Measurements from ENCODE around the gene ATP6V1A.

DNA sequence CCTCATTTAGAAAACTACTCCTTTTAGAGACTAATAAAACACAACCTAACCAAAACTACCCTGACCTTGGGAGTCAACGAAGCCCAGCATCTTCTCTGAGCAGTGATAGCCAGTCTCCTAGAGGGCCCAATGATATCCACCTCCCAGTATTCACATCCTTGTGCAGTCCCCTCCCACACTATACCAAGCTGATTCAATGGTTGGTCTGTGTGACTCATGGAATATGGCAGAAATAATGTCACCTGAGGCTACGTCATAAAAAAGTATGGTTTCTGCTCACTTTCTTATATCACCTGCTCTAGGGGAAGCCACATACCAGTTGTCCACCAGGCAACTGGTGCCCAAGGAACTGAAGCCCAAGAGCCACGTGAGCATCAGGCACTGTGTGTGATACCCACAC is 29.0 kb upstream of the ATP6V1A start:
- no peak for TF ChIP-seq EZH2phosphoT487 (IDR thresholded peaks at IDR 0.05; ENCODE audit: borderline replicate concordance, low read depth)
- no peak for TF ChIP-seq CHD2 (IDR thresholded peaks at IDR 0.05; ENCODE audit: low read length, partially characterized antibody)
- TF ChIP-seq, protein P1, sequence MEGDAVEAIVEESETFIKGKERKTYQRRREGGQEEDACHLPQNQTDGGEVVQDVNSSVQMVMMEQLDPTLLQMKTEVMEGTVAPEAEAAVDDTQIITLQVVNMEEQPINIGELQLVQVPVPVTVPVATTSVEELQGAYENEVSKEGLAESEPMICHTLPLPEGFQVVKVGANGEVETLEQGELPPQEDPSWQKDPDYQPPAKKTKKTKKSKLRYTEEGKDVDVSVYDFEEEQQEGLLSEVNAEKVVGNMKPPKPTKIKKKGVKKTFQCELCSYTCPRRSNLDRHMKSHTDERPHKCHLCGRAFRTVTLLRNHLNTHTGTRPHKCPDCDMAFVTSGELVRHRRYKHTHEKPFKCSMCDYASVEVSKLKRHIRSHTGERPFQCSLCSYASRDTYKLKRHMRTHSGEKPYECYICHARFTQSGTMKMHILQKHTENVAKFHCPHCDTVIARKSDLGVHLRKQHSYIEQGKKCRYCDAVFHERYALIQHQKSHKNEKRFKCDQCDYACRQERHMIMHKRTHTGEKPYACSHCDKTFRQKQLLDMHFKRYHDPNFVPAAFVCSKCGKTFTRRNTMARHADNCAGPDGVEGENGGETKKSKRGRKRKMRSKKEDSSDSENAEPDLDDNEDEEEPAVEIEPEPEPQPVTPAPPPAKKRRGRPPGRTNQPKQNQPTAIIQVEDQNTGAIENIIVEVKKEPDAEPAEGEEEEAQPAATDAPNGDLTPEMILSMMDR (IDR thresholded peaks at IDR 0.05), result no peak
- TF ChIP-seq, protein P2, sequence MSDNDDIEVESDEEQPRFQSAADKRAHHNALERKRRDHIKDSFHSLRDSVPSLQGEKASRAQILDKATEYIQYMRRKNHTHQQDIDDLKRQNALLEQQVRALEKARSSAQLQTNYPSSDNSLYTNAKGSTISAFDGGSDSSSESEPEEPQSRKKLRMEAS (IDR thresholded peaks at IDR 0.05; ENCODE audit: low read depth), result no peak
- no peak for TF ChIP-seq POLR2AphosphoS5 (IDR thresholded peaks at IDR 0.05; ENCODE audit: low read depth, low read length)
- no peak for TF ChIP-seq TAF1 (IDR thresholded peaks at IDR 0.05; ENCODE audit: borderline replicate concordance, low read depth, low read length)
- no peak for TF ChIP-seq EP300 (IDR thresholded peaks at IDR 0.05; ENCODE audit: borderline replicate concordance in 1 of 2, low read depth in 1 of 2, low read length in 1 of 2)
- TF ChIP-seq RCOR1 (IDR thresholded peaks at IDR 0.05; ENCODE audit: low read length), result no peak
- no peak for TF ChIP-seq RFX5 (IDR thresholded peaks at IDR 0.05; ENCODE audit: low read length)
- no peak for TF ChIP-seq GATA2 (CRISPR knock-in tag; IDR thresholded peaks at IDR 0.05)
- TF ChIP-seq, protein P3, sequence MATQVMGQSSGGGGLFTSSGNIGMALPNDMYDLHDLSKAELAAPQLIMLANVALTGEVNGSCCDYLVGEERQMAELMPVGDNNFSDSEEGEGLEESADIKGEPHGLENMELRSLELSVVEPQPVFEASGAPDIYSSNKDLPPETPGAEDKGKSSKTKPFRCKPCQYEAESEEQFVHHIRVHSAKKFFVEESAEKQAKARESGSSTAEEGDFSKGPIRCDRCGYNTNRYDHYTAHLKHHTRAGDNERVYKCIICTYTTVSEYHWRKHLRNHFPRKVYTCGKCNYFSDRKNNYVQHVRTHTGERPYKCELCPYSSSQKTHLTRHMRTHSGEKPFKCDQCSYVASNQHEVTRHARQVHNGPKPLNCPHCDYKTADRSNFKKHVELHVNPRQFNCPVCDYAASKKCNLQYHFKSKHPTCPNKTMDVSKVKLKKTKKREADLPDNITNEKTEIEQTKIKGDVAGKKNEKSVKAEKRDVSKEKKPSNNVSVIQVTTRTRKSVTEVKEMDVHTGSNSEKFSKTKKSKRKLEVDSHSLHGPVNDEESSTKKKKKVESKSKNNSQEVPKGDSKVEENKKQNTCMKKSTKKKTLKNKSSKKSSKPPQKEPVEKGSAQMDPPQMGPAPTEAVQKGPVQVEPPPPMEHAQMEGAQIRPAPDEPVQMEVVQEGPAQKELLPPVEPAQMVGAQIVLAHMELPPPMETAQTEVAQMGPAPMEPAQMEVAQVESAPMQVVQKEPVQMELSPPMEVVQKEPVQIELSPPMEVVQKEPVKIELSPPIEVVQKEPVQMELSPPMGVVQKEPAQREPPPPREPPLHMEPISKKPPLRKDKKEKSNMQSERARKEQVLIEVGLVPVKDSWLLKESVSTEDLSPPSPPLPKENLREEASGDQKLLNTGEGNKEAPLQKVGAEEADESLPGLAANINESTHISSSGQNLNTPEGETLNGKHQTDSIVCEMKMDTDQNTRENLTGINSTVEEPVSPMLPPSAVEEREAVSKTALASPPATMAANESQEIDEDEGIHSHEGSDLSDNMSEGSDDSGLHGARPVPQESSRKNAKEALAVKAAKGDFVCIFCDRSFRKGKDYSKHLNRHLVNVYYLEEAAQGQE (IDR thresholded peaks at IDR 0.05; ENCODE audit: low read depth, low read length), result no peak
